Mesendoderm (in vitro differentiated cells): Measurements from ENCODE around the gene CMTM5.

Experiments
- DNase-seq: peaks from one replicate; pipeline ENCODE4 v3.0.0; 2013
- H2AK5ac ChIP-seq: 2 replicates; pipeline ENCODE4 v1.6.1; 2013; ENCODE audit warnings: low read length, inconsistent platforms
- H2BK120ac ChIP-seq: 2 replicates; pipeline ENCODE4 v1.6.1; 2013; ENCODE audit warnings: low read depth, mild to moderate bottlenecking, low read length, moderate library complexity, mixed read lengths
- H2BK15ac ChIP-seq: replicated peaks from 2 replicates; pipeline ENCODE4 v1.6.1; 2013; ENCODE audit warnings: low read depth, mild to moderate bottlenecking, moderate library complexity
- H2BK5ac ChIP-seq: 2 replicates; pipeline ENCODE4 v1.6.1; 2013; ENCODE audit warnings: low read length, inconsistent platforms
- H3K18ac ChIP-seq: 2 replicates; pipeline ENCODE4 v1.6.1; 2013; ENCODE audit warnings: mild to moderate bottlenecking, low read length, mixed read lengths
- H3K23ac ChIP-seq: one replicate; pipeline ENCODE4 v1.6.1; 2013; ENCODE audit warnings: low read length
- H3K27ac ChIP-seq: 2 replicates; pipeline ENCODE4 v1.5.1; 2013; ENCODE audit warnings: low read depth, mild to moderate bottlenecking, inconsistent platforms, low read length, moderate library complexity
- H3K27me3 ChIP-seq: 2 replicates; pipeline ENCODE4 v1.6.1; 2013; ENCODE audit warnings: low read length, control low read depth, mild to moderate bottlenecking, inconsistent platforms; ENCODE audit not compliant: insufficient read depth, poor library complexity
- H3K36me3 ChIP-seq: 2 replicates; pipeline ENCODE4 v1.6.1; 2013; ENCODE audit warnings: low read length, inconsistent platforms; ENCODE audit not compliant: control insufficient read depth, insufficient read depth
- H3K4ac ChIP-seq: one replicate; pipeline ENCODE4 v1.6.1; 2013; ENCODE audit warnings: low read depth, mild to moderate bottlenecking, low read length, moderate library complexity
- H3K4me1 ChIP-seq: 2 replicates; pipeline ENCODE4 v1.6.1; 2013; ENCODE audit warnings: low read depth, low read length, inconsistent platforms; ENCODE audit not compliant: control insufficient read depth
- H3K4me2 ChIP-seq: 2 replicates; pipeline ENCODE4 v1.6.1; 2013; ENCODE audit warnings: low read length
- H3K4me3 ChIP-seq: 2 replicates; pipeline ENCODE4 v1.5.1; 2013; ENCODE audit warnings: mild to moderate bottlenecking, low read length
- H3K56ac ChIP-seq: one replicate; pipeline ENCODE4 v1.6.1; 2013; ENCODE audit warnings: low read length
- H3K79me1 ChIP-seq: 2 replicates; pipeline ENCODE4 v1.6.1; 2013; ENCODE audit warnings: low read length, inconsistent platforms
- H3K79me2 ChIP-seq: 2 replicates; pipeline ENCODE4 v1.6.1; 2013; ENCODE audit warnings: mild to moderate bottlenecking, low read length; ENCODE audit not compliant: control insufficient read depth, insufficient read depth
- H3K9ac ChIP-seq: 2 replicates; pipeline ENCODE4 v1.6.1; 2013; ENCODE audit warnings: low read length, inconsistent platforms
- H4K5ac ChIP-seq: one replicate; pipeline ENCODE4 v1.6.1; 2013; ENCODE audit warnings: low read length
- H4K8ac ChIP-seq: one replicate; pipeline ENCODE4 v1.6.1; 2013; ENCODE audit warnings: low read depth, mild to moderate bottlenecking, control low read depth, low read length, moderate library complexity
- WGBS: extraction: QIAGEN DNeasy Blood & Tissue Kit; methylation state at CpG from one replicate; pipeline ENCODE4 v1.1.7; 2013; ENCODE audit warnings: low lambda C conversion rate, missing lambda C conversion rate; ENCODE audit not compliant: insufficient coverage; ENCODE audit errors: extremely low coverage; 5-methylcytosine and 5-hydroxymethylcytosine counted together

The CMTM5 gene

GRCh38 chr14:23359722-23360447 is 17.0 kb upstream of the CMTM5 start:
- Histone ChIP-seq H3K56ac (no peak overlapping the region), H2BK120ac (no peak overlapping the region), H3K27ac (no peak overlapping the region), H3K4me1 (peaks cover 2% of the 10 kb centered on the region), H3K4me3 (no peak overlapping the region), H3K18ac (no peak overlapping the region), H2BK5ac (no peak overlapping the region), H3K4ac (no peak overlapping the region), H3K79me1 (peaks cover 11% of the 10 kb centered on the region), H3K79me2 (peaks cover 2% of the 10 kb centered on the region), H4K8ac (no peak overlapping the region), H3K23ac (no peak overlapping the region), H2BK15ac (no peak overlapping the region), H3K36me3 (no peaks in the 10 kb centered on the region), H3K4me2 (no peak overlapping the region), H3K27me3 (no peaks in the 10 kb centered on the region), H2AK5ac (no peak overlapping the region), H3K9ac (no peak overlapping the region), H4K5ac (no peak overlapping the region)
- DNase-seq: no peak
- no CpG with 5 or more reads among the region's 22 CpGs for WGBS

GRCh38 chr14:23360496-23360895 is 16.4 kb upstream of the CMTM5 start:
- no peak overlapping the region for H3K4me3 ChIP-seq
- no peak overlapping the region for H4K8ac ChIP-seq
- peak; percentile 40 for DNase-seq
- no peak overlapping the region for H3K23ac ChIP-seq
- H3K79me2 ChIP-seq: peaks cover 2% of the 10 kb centered on the region
- no peak overlapping the region for H3K56ac ChIP-seq
- no peak overlapping the region for H2AK5ac ChIP-seq
- H3K9ac ChIP-seq: no peak overlapping the region
- no peak overlapping the region for H2BK15ac ChIP-seq
- H3K4me2 ChIP-seq: no peak overlapping the region
- peaks cover 2% of the 10 kb centered on the region for H3K4me1 ChIP-seq
- no peak overlapping the region for H4K5ac ChIP-seq
- no peak overlapping the region for H2BK5ac ChIP-seq
- no CpG with 5 or more reads among the region's 11 CpGs for WGBS
- H3K36me3 ChIP-seq: no peaks in the 10 kb centered on the region
- H3K27ac ChIP-seq: no peak overlapping the region
- H2BK120ac ChIP-seq: no peak overlapping the region
- no peak overlapping the region for H3K4ac ChIP-seq
- H3K18ac ChIP-seq: no peak overlapping the region
- H3K79me1 ChIP-seq: peaks cover 11% of the 10 kb centered on the region
- no peaks in the 10 kb centered on the region for H3K27me3 ChIP-seq

- peaks cover 2% of the 10 kb centered on the region for H3K79me2 ChIP-seq
- no peak overlapping the region for H2BK5ac ChIP-seq
- no peak overlapping the region for H3K18ac ChIP-seq
- H3K4me1 ChIP-seq: peaks cover 2% of the 10 kb centered on the region
- H2BK120ac ChIP-seq: no peak overlapping the region
- no peak overlapping the region for H3K56ac ChIP-seq
- no peak overlapping the region for H3K4me2 ChIP-seq
- H3K23ac ChIP-seq: no peak overlapping the region
- no peaks in the 10 kb centered on the region for H3K27me3 ChIP-seq
- H3K36me3 ChIP-seq: no peaks in the 10 kb centered on the region
- no peak overlapping the region for H3K27ac ChIP-seq
- no peak overlapping the region for H4K8ac ChIP-seq
- no peak for DNase-seq
- H3K4ac ChIP-seq: no peak overlapping the region
- no peak overlapping the region for H3K4me3 ChIP-seq
- no peak overlapping the region for H2AK5ac ChIP-seq
- H4K5ac ChIP-seq: no peak overlapping the region
- H3K9ac ChIP-seq: no peak overlapping the region
- peaks cover 11% of the 10 kb centered on the region for H3K79me1 ChIP-seq
- H2BK15ac ChIP-seq: no peak overlapping the region
Measured at GRCh38 chr14:23361320-23361719, 15.5 kb upstream of the CMTM5 start.

- Histone ChIP-seq H3K36me3 (no peaks in the 10 kb centered on the region), H3K79me2 (peaks cover 2% of the 10 kb centered on the region), H3K27me3 (no peaks in the 10 kb centered on the region), H3K23ac (no peak overlapping the region), H4K8ac (no peak overlapping the region), H3K4ac (no peak overlapping the region), H3K79me1 (peaks cover 11% of the 10 kb centered on the region), H3K4me2 (no peak overlapping the region), H2BK120ac (no peak overlapping the region), H3K27ac (no peak overlapping the region), H2BK5ac (no peak overlapping the region), H2AK5ac (no peak overlapping the region), H3K9ac (no peak overlapping the region), H3K4me1 (peaks cover 2% of the 10 kb centered on the region), H2BK15ac (no peak overlapping the region), H3K18ac (no peak overlapping the region), H4K5ac (no peak overlapping the region), H3K4me3 (no peak overlapping the region), H3K56ac (no peak overlapping the region)
- DNase-seq: no peak
- WGBS: no CpG with 5 or more reads among the region's 6 CpGs
Measured at GRCh38 chr14:23361763-23362162, 15.1 kb upstream of the CMTM5 start.

GRCh38 chr14:23362200-23362599 is 14.6 kb upstream of the CMTM5 start:
- DNase-seq: peak; percentile 44
- Histone ChIP-seq H3K4me3 (no peak overlapping the region), H3K27ac (no peak overlapping the region)

More at GRCh38 chr14:23362200-23362599, 14.6 kb upstream of the CMTM5 start:
- Histone ChIP-seq H2AK5ac (no peak overlapping the region), H3K27me3 (no peaks in the 10 kb centered on the region), H3K36me3 (no peaks in the 10 kb centered on the region), H3K4ac (no peak overlapping the region), H3K23ac (no peak overlapping the region), H3K56ac (no peak overlapping the region), H2BK120ac (no peak overlapping the region), H2BK15ac (no peak overlapping the region), H3K4me2 (no peak overlapping the region), H4K8ac (no peak overlapping the region), H3K9ac (no peak overlapping the region), H3K79me1 (peaks cover 11% of the 10 kb centered on the region), H3K79me2 (peaks cover 2% of the 10 kb centered on the region), H2BK5ac (no peak overlapping the region), H3K4me1 (peaks cover 5% of the 10 kb centered on the region), H3K18ac (no peak overlapping the region), H4K5ac (no peak overlapping the region)
- no CpG with 5 or more reads among the region's 3 CpGs for WGBS
